Measurements from ENCODE around the gene HOXA5.

The HOXA5 gene

DNA sequence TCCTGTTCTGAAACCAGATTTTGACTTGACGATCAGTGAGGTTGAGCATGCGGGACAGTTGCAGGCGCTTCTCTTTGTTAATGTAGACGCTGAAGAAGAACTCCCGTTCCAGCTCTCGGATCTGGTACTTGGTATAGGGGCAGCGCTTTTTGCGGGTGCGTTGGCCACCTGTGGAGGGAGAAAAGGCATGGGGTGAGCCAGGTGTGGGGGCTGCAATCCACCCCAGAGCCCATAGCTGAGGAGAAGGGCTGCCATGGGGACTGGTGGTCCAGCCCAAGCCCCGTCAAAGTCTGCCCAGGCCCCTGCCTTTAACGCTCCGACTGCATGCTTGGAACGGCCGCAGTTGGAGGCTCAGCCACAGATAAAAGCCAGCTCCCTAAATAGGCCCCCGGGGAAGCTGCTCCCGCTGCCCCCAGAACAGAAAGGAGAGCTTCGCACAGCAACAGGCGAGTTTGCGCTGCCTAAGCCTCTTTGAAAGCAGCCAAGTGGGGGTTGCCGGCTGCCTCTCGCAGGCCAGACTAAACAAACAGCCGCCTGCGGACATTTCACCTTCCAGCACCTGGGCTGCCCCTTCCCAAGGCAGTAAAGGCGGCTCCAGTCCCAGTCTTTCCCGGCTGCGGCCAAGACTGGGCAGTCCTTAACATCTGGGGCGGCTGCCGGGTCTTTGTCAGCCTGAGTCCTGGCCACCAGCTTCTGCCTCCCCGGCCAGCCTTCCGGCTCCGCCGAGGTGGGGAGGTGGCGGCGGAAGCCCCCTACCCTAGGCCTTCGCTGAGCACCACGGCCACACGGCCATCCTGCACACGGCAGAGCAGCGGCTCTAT is 39.6 kb upstream of the HOXA5 start:
- in situ Hi-C loops (cut with HindIII; ENCODE audit: low sequenced_read_pairs), result no loop called here

DNA sequence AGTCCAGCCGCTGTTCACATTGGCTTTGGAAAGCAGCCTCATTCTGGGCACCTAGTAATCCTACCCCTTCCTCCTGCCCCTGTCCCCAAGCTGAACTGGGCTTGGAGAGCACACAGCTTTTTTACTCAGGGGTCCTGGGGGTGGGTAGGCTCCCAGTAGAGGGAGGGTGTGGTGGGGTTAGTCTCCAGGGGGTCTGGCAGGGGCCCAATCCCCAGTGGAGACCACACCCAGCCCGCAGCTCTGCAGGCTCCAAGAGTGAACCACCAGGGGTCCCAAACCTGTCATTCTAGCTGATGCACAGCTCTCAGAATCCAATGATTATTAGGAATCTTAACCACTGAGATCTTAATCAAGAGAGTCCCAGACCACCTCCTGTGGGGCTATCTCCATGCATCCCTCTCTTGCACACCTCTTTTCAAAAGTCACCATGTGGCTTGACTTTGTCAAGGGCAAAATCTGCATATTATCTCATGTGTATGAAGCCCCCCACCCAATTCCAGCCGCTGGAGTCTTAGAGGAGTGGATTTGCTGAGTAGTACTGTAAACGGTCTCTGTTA is 38.9 kb upstream of the HOXA5 start:
- in situ Hi-C loops (cut with HindIII; ENCODE audit: low sequenced_read_pairs), result no loop called here

DNA sequence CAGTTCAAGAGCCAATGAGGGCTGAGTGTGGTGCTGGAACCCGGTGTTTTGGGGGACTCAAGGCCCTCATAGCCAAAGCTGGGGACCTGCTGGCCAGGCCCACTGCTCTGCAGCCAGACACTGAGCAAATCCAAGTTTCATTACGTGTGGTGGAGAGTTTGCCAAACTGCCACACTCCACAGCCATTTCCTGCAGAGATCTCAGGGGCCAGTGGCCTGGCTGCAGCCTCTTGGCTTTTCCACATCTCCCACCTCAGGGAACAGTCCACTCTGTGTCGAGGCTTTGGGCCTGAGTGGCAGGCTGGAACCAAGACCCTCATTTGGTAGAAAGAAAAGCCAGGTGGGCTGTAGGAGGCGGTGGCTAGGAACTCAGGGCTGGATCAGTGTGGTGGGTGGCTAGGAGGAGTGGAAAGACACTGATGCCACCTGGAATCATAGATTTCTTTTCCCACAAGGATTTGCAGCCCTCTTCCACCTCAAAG is 38.4 kb upstream of the HOXA5 start:
- in situ Hi-C loops (cut with HindIII; ENCODE audit: low sequenced_read_pairs), result no loop called here

- in situ Hi-C loops (cut with HindIII; ENCODE audit: low sequenced_read_pairs), result no loop called here
Measured at GRCh38 chr7:27180431-27181420, 37.2 kb upstream of the HOXA5 start.

DNA sequence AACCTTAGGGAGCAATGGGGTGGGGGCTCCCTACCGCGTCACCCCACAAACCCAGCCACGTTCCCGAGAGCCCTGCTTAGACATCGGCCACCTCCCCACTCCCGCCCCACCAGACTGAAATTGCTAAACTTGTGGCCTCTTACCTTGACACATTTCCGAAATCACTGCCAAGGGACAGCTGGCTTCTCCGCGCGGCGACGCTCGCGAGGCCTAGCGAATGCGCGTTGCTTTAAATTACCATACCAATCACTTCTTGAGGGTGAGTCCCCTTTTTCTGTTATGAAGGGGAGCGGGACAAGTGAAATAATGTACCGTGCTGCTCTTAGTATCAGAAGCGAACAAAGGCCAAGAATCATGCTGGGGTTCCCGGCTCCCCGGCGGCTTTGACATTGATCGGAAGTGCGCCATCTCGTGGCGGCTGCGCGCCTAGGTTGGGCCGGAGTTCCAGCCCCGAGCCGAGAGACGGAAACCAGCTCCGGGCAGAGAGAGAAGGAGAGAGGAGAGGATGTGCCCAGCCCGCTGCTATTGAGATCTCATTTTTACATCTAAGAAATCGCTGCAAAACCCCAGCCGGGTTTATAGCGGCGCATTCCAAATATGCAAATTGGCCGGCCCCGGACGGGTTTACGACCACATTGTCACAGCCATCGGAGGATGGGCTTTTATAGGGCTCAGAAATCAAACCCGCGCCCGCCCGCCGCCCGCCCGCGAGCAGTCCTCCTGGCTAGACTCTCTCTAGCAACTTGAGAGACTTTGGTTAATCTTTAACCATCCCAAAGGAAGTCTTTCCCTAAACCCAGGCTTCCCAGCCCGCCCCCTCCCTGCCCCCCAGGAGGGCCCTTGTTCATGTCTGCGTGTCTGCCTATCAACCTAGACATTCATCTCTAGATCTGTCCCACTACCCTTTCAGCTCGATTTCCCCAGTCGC is 36.3 kb upstream of the HOXA5 start:
- in situ Hi-C loops (cut with HindIII; ENCODE audit: low sequenced_read_pairs), result no loop called here

GRCh38 chr7:27179030-27179429 is 35.5 kb upstream of the HOXA5 start:
- in situ Hi-C loops (cut with HindIII; ENCODE audit: low sequenced_read_pairs), result no loop called here

- in situ Hi-C loops (cut with HindIII; ENCODE audit: low sequenced_read_pairs), result no loop called here
Measured at GRCh38 chr7:27178366-27178765, 34.9 kb upstream of the HOXA5 start.

DNA sequence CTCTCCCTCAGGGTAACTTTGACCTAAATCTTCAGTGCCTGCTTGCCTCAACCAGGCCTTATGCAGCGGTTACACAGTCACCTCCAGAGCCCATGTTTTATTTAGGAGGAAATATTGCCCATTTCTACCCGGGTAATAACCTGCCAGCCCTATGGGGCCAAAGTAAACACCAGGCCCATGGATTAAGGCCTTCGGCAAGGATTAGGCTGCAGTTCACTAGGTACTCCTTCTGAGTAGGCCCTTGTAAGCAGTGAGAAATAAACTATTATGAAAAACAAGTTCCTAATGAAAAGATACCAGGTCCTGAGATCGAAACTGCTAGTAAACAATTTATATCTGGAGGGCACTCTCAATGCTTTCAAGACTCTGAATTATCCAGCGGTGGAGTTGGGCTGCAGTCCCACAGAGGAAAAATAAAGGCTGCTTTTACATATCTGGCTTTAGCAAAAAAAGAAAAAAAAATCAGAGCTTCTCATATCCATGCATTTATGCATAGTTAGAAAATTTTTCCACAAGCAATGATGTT is 34.4 kb upstream of the HOXA5 start:
- in situ Hi-C loops (cut with HindIII; ENCODE audit: low sequenced_read_pairs), result no loop called here

- in situ Hi-C loops (cut with HindIII; ENCODE audit: low sequenced_read_pairs), result no loop called here
Measured at GRCh38 chr7:27176962-27177794, 33.7 kb upstream of the HOXA5 start.

DNA sequence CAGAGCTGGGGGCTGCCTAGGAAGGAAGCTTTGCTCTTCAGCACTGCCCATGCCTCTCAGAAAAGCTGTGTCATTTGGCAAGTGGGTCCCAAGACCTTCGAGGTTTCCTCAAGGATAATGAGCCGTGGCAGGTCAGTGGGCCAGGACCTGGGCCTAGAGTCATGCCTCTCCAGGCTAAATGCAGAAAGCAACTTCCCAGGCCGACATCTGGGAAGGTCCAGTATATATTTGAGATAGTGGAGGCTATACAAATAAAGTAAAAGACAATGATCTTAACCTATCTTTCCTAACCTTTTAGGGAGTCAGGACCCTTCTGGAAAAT is 33.0 kb upstream of the HOXA5 start:
- in situ Hi-C loops (cut with HindIII; ENCODE audit: low sequenced_read_pairs), result no loop called here

- in situ Hi-C loops (cut with HindIII; ENCODE audit: low sequenced_read_pairs), result no loop called here
Measured at GRCh38 chr7:27175626-27176523, 32.4 kb upstream of the HOXA5 start.

DNA sequence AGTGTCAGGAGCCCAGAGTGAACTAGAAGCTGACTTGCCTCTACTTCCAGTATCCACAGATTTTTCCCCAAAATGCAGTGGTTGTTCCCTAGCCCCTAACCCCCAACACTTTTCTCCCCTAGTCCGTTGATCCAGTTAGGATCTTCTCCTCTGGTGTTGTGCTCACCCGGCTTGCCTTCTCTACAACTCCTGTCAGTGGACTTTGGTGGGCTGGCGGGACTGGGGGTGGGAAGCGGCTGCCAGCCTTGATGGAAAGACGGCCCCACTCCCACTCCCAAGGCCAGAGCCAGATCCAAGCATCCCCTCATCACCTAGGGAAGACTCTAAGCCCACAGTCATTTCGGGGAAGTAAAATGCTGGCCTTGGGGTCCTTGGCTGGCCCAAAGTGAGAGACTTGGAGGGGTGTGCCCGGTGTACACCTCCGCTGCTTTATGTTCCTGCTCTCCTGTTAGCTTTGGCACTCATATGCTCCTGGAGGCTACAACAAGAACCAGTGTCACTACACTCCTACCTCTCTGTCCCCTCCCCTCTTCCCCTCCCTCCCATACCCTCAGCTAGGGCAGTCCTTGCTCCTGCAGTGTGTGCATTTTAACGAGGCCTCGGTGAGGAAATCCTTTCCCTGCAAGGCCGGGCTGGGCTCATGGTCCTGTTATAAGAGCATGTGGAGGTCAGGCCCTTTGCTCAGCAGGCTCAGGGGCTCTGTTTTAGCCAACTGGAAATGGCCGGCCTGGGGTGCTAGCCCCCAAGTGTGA is 31.6 kb upstream of the HOXA5 start:
- in situ Hi-C loops (cut with HindIII; ENCODE audit: low sequenced_read_pairs), result loop anchor here (25.0 kb wide), 1 partner anchor 1288 kb away; no protein-coding TSS in a partner anchor

GRCh38 chr7:27173956-27174873 is 30.7 kb upstream of the HOXA5 start, which contains the start of gene HOXA10:
TSS of gene HOXA10 (minus strand) at chr7:27174320. CDS start at chr7:27174306, 14 bp downstream.
- in situ Hi-C loops (cut with HindIII; ENCODE audit: low sequenced_read_pairs), result loop anchor here (25.0 kb wide), 1 partner anchor 1287 kb away; no protein-coding TSS in a partner anchor

GRCh38 chr7:27173511-27173955 is 30.1 kb upstream of the HOXA5 start:
- in situ Hi-C loops (cut with HindIII; ENCODE audit: low sequenced_read_pairs), result loop anchor here (25.0 kb wide), 1 partner anchor 1286 kb away; no protein-coding TSS in a partner anchor

DNA sequence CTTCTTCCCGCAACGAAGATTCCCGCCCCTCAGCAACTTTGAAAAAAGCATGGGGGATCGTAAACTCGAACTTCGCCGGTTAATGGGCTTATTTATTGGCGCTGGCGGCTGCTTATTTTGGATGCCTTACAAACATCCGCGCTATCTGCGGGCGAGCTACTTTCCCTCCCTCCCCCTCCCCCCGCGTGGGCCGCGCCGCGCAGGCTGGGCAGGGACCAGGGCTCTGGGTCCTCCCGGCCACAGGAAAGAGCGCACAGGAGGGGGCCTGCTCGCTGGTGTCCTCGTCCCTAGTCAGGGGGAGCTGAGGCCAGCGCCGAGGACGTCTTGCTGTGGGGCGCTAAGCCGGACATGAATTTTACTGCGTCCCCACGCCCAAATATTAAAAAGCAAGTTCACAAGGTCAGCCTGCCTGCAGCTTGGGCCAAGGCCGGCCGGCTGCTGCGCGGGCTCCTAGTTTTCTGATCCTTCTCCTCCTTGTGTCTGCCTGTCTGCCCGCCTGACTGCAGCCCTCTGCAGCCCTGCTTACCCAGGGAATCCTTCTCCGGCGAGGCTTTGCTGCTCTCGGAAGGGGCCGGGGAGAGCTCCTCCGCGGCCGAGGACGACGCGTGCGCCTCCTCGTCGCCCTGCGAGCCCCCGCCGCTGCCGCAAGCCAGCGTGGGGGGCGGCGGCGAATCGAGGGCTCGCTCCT is 29.5 kb upstream of the HOXA5 start:
- in situ Hi-C loops (cut with HindIII; ENCODE audit: low sequenced_read_pairs), result loop anchor here (25.0 kb wide), 1 partner anchor 1286 kb away; no protein-coding TSS in a partner anchor
